CD4-positive, alpha-beta T cell treated with Interleukin-4 for 4 hours (primary cell): ENCODE measurements around the gene C11orf58.
A peak's percentile ranks its signal among the peaks of the same experiment; 100 is the strongest.

ENCODE experiments used
- DNase-seq: peaks from one replicate; pipeline ENCODE4 v3.0.0-alpha.2; 2020

Gene C11orf58

GRCh38 chr11:16805938-16806337 is 67.5 kb downstream of the C11orf58 start:
- DNase-seq, result no peak

- DNase-seq, result no peak
Measured at GRCh38 chr11:16806791-16807190, 68.3 kb downstream of the C11orf58 start.

GRCh38 chr11:16807306-16807705 is 68.9 kb downstream of the C11orf58 start:
- DNase-seq, result peak; percentile 8
